Rectal smooth muscle tissue (tissue), 1 donor: ENCODE measurements around the gene NUP214.
"Not testable (repeated sequence)": the region's sequence is repeated elsewhere in the genome, so short reads cannot be mapped to it uniquely, and the experiment has no call there.

Experiments used
- H3K27ac ChIP-seq: one replicate; pipeline ENCODE4 v1.7.0; 2013; ENCODE audit warnings: low read depth, low read length, inconsistent platforms
- H3K27me3 ChIP-seq: one replicate; pipeline ENCODE4 v1.7.0; 2013; ENCODE audit warnings: low read length; ENCODE audit not compliant: control insufficient read depth, insufficient read depth
- H3K36me3 ChIP-seq: one replicate; pipeline ENCODE4 v1.7.0; 2013; ENCODE audit warnings: low read length; ENCODE audit not compliant: control insufficient read depth, insufficient read depth
- H3K4me1 ChIP-seq: one replicate; pipeline ENCODE4 v1.7.0; 2013; ENCODE audit warnings: low read length; ENCODE audit not compliant: control insufficient read depth, insufficient read depth
- H3K4me3 ChIP-seq: one replicate; pipeline ENCODE4 v1.7.0; 2013; ENCODE audit warnings: low read length
- H3K9ac ChIP-seq: one replicate; pipeline ENCODE4 v1.7.0; 2013; ENCODE audit warnings: low read length

The NUP214 gene

DNA sequence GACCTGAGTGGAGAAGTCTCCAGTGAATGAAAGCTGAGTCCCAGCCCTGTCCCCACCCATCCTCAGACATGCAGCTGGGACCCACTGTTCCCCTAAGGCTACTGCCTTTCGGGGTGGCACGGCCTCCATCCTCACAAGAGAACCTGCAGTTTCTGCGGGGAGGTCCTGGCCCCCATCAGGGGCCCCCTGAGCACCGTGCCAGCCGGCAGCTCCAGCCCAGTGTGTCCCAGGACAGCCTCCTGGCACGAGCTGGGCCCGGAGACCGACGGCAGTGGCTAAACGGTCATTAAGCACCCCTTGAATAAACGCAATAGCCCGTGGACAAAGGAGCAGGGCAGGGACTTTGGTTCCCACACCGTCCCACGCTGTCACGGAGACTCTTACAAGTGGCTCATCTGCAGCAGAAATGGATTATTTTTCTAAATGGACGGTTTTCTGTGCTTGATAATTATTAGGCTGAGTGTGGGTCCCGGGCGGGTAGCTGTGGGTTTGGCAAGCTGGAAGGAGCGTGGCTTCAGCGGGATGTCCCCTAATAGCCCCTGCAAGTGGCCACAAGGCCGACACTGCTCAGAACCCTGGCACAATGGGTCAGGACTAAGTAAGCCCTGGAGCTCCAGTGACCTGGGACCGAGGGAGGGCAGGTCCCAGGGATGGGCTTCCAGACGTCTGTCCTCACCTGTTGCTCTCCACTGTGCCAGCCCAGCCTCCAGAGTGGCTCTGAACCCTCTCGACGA is 133.5 kb downstream of the NUP214 start:
- H3K27ac ChIP-seq, result no peak overlapping the region
- no peak overlapping the region for H3K9ac ChIP-seq
- H3K36me3 ChIP-seq, result no peaks in the 10 kb centered on the region
- no peak overlapping the region for H3K4me3 ChIP-seq
- H3K4me1 ChIP-seq, result no peaks in the 10 kb centered on the region
- no peaks in the 10 kb centered on the region for H3K27me3 ChIP-seq

DNA sequence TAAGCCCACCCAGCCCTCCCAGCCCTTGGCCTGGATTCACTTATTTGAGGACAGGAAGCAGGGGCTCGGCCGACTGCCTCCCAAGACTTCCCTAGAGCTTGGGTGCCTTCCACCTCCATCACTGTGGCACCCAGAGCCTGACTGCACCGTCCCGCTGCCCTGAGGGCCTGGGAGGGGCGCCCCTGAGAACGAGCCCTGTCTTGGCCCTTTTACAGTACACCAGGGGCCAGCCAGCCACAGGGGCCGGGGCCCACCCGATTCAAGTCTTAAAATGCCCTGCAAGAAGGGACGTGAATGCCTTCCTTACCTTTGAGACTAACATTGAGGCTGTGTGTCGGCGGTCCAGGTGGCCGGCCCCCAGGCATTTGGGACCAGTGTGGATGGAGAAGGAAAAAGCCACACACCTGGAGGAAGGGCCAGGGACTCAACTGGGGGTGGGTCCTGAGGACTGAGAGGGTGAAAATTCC is 134.1 kb downstream of the NUP214 start:
- Histone ChIP-seq H3K27ac (no peak overlapping the region), H3K27me3 (no peaks in the 10 kb centered on the region), H3K4me1 (no peaks in the 10 kb centered on the region), H3K4me3 (no peak overlapping the region), H3K36me3 (no peaks in the 10 kb centered on the region), H3K9ac (no peak overlapping the region)

DNA sequence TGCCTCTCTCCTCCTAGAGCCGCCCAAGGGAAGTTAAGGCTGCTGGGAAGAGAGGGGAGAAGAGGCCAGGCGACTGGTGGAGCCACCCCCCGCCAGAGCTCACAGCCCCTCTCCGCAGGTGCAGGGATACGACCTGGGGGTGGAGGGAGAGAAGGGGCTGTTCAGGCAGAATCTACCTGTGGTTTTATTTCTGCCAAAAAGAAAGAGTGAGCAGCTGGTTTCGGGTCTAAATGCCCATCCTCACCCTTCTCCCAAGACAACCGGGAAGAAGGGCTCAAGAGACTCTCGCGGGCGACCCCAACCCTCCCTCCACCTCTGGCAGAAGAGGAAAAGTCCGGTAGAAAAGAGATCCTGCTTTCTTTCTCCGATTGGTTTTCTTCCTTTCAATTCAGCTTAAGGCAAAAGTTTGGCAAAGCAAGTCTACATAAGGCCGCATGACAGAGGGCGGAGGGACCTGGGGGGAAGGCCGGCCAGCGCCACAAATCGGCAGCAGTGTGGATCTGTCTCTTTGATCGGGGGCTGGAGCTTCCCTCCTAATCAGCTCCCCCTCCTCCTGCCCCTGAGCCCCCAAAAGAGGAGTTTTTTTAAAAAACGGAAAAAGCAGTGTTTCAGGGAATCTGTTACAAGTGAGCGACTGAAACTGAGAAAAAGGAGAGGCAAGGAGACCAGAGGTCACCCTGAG is 134.7 kb downstream of the NUP214 start:
- H3K27ac ChIP-seq, result no peak overlapping the region
- H3K36me3 ChIP-seq, result no peaks in the 10 kb centered on the region
- H3K4me1 ChIP-seq, result no peaks in the 10 kb centered on the region
- H3K9ac ChIP-seq, result no peak overlapping the region
- H3K27me3 ChIP-seq, result no peaks in the 10 kb centered on the region
- no peak overlapping the region for H3K4me3 ChIP-seq

DNA sequence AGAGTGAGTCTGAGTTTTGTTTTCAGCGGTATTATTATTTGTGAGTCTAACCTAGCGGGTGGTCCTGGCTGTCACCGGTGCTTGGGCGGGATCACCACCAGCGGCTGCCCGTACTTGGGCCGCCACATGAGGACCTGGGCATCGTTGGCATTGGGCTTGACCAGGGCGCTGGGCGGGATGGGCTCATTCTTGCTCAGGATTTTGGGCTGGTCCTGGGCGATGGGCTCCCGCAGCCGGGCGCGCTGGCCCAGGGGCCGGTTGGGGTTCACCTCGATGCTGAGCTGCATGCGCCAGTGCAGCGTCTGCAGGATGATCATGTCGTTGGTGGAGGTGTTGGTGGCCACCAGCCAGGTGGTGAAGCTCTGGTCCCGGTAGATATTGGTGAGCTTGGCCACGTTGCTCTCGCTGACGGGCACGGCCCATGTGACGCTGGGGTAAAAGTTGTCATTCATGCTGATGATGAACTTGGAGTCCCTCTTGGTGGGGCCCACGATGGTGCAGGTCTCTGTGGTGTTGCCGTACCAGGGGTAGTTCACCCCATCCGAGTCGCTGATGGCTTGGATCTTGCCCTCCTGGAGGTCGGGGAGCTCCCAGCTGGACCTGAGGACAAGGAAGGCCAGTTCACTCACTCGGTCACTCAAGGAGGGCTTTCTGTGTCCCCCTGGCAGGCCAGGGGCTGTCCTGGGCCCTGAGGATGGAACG is 135.5 kb downstream of the NUP214 start:
- H3K27me3 ChIP-seq, result no peaks in the 10 kb centered on the region
- H3K4me1 ChIP-seq, result no peaks in the 10 kb centered on the region
- no peaks in the 10 kb centered on the region for H3K36me3 ChIP-seq
- H3K9ac ChIP-seq, result no peak overlapping the region
- no peak overlapping the region for H3K4me3 ChIP-seq
- no peak overlapping the region for H3K27ac ChIP-seq

DNA sequence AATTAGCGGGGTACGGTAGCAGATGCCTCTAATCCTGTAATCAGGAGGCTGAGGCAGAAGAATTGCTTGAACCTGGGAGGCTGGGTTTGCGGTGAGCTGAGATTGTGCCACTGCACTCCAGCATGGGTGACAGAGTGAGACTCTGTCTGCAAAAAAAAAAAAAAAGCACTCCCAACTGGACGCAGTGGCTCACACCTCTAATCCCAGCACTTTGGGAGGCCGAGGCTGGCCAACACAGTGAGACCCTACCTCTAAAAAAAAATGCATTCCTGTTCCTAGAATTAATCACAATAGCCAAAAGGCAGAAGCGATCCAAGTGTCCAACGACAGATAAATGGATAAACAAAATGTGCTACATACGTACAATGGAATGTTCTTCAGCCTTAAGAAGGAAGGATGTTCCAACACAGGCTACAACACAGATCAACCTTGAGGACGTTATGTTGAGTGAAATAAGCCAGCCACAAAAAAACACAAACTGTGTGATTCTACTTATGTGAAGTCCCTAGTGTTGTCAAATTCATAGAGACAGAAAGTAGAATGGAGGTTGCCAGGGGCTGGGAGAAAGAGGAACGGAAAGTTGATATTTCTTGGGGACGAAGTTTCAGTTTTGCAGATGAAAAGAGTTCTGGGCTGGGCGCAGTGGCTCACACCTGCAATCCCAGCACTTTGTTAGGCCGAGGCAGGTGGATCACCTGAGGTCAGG is 137.1 kb downstream of the NUP214 start:
- Histone ChIP-seq H3K36me3 (no peaks in the 10 kb centered on the region), H3K27ac (no peak overlapping the region), H3K4me1 (no peaks in the 10 kb centered on the region)

DNA sequence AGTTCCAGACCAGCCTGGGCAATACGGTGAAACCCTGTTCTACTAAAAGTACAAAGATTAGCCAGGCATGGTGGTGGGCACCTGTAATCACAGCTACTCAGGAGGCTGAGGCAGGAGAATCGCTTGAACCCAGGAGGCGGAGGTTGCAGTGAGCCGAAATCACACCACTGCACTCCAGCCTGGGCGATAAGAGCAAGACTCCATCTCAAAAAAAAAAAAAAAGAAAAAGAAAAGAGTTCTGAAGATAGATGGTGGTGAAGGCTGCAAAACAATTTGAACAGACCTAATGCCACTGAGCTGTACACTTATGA is 137.6 kb downstream of the NUP214 start:
- not testable (repeated sequence) for H3K36me3 ChIP-seq, H3K9ac ChIP-seq, H3K27ac ChIP-seq, H3K4me3 ChIP-seq, H3K27me3 ChIP-seq, H3K4me1 ChIP-seq

More for the DNA sequence above, 137.1 kb downstream of the NUP214 start:
- Histone ChIP-seq H3K4me3 (no peak overlapping the region), H3K27me3 (no peaks in the 10 kb centered on the region), H3K9ac (no peak overlapping the region)

DNA sequence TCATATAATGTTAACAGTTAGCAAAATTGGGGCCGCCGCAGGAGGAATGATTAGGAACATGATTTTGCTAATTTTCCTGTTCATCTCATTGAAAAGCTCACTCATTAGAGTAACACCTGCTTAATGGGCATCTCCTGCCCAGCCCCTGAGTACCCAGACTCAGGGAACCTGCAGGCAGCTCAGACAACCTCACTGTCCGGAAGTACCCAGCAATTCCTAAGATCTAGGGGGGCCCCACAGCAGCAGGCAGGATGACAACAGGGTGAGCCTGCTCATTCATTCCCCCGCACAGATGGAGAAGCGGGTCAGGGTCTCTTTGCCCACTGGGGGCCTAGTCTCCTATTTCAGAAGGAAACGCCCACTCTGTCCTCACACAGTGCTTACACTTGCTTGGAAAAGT is 138.3 kb downstream of the NUP214 start:
- Histone ChIP-seq H3K4me1 (no peaks in the 10 kb centered on the region), H3K36me3 (no peaks in the 10 kb centered on the region), H3K9ac (no peak overlapping the region), H3K27me3 (no peaks in the 10 kb centered on the region), H3K27ac (no peak overlapping the region), H3K4me3 (no peak overlapping the region)

DNA sequence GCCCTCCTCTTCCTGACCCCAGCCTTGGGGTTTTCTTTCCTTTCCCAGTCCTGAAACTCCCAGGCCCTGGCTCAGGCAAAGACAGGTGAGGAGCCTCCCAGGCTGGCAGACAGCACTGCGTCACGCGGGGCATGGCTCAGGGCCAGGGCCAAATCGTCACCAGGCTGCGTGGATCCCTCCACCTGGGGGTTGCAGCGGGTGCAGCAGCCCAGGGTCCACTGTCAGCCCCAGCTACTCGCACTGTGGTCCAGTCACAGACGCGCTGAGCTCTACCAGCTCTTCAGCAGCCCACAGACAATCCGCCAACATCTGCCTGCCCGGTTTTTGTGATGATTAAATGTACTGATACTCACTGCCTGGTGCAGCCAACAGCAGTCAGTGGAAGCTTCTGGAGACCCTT is 138.8 kb downstream of the NUP214 start:
- Histone ChIP-seq H3K4me1 (no peaks in the 10 kb centered on the region), H3K27me3 (no peaks in the 10 kb centered on the region), H3K36me3 (no peaks in the 10 kb centered on the region), H3K27ac (no peak overlapping the region), H3K4me3 (no peak overlapping the region), H3K9ac (no peak overlapping the region)

DNA sequence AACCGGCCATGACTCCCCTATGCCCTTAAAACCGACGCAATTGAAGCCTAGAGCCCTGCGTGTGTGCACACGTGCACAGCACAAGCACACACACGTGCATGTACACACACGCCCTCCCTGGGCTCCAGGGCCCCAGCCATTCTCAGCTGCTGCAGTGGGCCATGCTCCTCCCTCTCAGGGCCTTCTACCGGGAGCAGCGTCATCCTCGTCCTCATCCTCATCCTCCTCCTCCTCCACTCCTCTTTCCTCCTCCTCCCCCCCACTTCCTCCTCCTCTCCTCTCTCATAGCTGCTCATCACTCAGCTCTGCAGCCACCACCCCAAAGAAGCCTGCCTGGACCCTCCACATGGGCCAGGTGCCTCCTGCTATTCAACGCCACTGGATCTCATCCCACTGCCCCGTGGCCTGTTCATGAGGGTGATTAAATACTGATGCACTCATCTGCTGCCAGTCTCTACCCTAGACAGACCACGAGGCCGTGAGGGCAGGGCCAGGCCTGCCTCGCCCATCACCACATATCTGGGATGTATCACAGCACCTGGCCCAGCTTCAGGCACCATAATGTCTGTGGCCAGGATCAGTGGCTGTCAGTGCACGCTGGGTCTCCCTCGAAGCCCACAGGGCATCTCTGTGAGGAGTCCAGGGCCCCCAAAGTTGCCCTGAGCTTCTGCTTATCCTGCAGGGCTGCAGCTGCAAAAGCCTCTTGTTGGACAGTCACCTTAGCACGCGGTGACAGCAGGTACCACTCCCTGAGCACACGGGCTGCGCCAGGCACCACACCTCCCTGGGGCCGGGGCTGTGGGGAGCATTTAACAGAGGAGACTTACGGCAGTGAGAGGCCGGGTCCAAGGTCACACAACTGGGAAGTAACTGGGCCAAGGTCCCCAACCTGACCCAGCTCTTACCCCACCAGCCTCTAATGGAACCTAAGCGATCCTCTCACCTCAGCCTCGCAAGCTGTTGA is 141.2 kb downstream of the NUP214 start:
- Histone ChIP-seq H3K27me3 (no peaks in the 10 kb centered on the region), H3K36me3 (no peaks in the 10 kb centered on the region), H3K9ac (no peak overlapping the region), H3K27ac (no peak overlapping the region), H3K4me3 (peak overlapping the region; percentile 21), H3K4me1 (no peaks in the 10 kb centered on the region)

DNA sequence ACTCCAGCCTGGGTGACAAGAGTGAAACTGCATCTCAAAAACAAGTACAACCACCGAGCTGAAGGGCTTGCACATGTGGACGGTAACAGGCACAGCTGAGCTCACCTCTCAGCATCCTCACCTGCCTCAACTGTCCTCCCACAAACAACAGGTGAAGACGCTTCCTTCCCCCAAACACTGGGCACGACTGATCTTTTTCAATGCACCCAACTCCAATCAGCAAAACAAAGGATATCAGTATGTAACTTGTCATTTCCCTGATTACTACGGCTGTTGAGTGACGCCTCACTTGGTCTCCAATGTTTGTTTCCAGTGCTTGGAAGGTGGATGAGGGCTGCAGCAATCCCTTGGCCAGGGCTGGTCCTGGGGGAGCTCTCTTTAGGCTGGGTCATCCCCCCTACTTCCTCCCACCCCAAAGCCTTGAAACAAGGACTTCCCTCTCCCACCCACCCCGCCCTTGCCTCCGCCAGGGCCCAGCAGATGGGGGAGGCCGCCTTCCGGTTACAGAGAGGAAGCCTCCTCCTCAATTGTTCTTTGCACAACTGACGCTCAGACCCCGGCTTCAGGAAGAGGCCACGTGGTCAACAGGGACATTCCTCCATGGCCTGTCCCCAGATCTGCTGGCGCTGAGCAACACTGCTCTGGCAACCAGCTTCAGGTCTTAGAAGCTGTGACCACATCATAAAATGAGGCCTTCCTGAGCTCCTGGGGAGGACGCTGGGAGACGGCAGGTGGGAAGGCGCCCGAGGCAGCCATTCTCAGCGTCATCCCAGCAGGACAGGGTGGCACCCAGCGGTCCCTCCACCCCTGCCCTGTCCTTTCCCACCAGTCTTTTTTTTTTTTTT is 145.0 kb downstream of the NUP214 start:
- H3K36me3 ChIP-seq, result no peaks in the 10 kb centered on the region
- H3K4me3 ChIP-seq, result peak overlapping the region; percentile 33
- H3K27ac ChIP-seq, result no peak overlapping the region
- no peaks in the 10 kb centered on the region for H3K4me1 ChIP-seq
- peaks cover 4% of the 10 kb centered on the region for H3K27me3 ChIP-seq
- H3K9ac ChIP-seq, result peak overlapping the region; percentile 21

DNA sequence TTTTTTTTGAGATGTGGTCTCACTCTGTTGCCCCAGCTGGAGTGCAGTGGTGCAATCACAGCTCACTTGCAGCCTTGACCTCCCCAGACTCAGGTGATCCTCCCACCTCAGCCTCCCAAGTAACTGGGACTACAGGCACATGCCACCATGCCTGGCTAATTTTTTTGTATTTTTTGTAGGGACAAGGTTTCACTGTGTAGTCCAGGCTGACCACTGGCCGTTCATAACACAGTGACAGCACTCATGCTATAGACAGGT is 145.6 kb downstream of the NUP214 start:
- H3K4me3 ChIP-seq, result peak overlapping the region; percentile 33
- H3K4me1 ChIP-seq, H3K36me3 ChIP-seq, H3K27me3 ChIP-seq, H3K9ac ChIP-seq, H3K27ac ChIP-seq: not testable (repeated sequence)
